NCI-H2081 treated with DMSO at 0.1 percent for 48 hours (cell line): ENCODE results near the gene TACR2.

ENCODE experiments used
- DNase-seq: peaks from one replicate; lab custom pipeline; 2025; lab: John Stamatoyannopoulos, UW

Gene TACR2

DNA sequence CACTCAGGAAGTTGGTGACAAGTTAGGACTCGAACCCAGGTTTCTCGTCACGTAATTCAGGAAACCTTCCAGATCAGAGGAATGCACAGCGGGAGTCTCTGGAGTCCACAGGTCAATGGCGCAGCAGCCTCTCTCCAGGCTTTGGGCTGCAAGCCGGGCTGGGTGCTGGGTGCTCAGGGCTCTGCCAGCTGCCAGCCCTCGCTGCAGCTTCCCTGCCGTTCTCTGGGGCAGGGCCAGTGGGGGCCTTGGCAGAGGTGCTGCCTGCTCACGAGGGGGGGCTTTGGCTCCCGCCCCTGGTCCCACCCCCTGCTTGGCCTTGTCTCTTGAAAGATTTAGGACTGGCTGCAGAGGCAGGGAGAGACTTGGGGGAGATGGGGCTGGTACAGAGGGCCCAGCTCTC, at the start of gene TACR2:
Gene TACR2 (minus strand): TSS at position 224 of the 400 bp plus-strand sequence. CDS start 595 bp downstream, outside the sequence.
- DNase-seq, result no peak

GRCh38 chr10:69466158-69466490, 49.4 kb upstream of the TACR2 start:
- no peak for DNase-seq

DNA sequence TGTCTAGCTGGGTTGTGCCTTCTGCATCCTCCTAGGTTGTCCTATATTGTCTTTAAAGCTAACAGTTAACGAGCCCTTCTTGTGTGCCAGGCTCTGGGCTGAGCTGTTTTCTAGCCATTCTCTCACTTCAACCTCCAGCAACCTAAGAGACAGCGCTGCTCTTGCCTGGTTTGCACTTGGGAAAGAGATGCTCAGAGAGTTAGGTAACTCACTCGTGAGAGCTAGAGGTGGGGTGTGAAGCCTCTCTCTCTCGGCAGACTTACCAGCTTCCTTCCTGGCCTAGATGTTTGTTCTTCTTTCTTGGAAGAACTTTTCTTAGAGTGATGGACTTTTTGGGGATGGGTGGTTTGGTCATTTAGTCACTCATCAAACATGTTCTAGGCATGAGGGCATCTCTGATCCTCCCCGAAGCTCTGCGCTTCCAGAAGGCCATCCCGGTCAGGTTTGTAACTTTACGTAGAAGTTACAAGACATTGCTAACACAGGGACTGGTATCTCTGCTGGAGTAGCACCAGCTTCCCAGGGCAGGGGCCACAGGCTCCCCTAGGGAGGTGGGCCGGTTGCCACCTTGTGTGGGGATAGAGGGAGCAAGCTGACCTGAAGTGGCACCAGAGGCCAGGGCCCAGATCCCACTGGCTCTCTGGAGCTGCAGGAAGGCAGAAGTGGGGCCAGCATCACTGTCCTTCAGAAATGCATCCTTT, 48.9 kb upstream of the TACR2 start:
- DNase-seq, result no peak

- no peak for DNase-seq
Observed at GRCh38 chr10:69464801-69465401, 48.2 kb upstream of the TACR2 start.

- no peak for DNase-seq
Observed at GRCh38 chr10:69464401-69464800, 47.7 kb upstream of the TACR2 start.

GRCh38 chr10:69463886-69464285, 47.2 kb upstream of the TACR2 start:
- no peak for DNase-seq

GRCh38 chr10:69461243-69462025, 44.7 kb upstream of the TACR2 start:
- DNase-seq, result no peak

DNA sequence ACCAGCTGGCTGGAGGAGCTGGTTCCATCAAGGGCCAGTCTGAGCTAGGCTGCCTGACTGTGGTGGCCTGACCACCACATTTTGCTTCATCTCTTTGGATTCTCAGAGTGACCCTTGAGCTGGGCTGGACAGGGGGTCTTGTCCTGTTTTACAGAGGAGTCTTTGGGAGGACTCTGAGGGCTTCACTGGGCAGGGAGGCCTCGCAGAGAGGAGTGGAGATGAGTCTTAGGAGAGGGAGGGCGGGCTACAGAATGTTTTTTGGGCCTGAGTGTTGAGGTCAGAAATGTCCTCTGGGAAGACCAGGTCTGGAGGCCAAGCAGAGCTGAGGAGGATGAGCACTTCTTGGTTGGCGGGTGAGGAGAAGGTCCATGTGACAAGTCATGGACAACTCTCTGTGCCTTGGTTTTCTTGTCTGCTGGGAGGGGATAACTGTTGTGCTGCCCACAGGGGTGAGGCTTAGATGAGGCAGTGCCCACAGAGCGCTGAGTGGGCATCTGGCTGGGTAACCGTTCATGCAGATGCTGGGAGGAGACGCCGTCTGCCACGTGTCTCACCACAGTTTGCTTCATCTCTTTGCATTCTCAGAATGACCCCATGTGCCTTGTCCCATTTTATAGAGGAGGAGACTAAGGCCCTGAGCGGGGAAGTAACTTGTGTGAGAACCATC, 44.0 kb upstream of the TACR2 start:
- no peak for DNase-seq

DNA sequence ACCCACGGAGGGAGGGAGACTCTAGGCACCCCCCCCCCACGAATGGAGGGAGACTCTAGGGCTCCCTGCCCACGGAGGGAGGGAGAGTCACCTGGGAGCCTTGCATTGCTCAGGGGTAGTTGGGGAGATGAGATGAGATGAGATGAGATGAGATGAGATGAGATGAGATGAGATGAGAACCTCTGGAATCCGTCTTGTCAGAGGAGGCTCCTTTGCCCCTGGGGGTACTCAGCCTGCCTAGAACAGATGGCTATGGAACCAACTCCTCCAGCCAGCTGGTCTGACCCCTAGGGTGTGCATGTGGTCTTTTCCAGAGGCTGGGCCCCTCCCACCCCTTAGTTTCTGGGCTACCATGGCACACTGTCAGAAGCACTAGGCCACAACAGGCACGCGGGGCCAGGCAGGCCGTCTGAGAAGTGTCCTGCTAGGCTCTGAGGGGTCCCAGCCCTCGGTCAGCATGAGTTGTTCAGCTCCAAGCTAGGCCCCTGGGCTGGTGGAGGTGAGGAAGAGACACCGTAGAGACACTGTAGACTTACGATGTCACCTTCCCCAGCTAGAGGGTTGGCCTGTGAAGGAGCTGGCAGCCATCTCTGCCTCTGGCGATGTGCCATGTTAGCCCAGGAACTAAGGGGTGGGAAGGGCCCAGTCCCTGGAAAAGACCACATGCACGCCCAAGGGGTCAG, 43.3 kb upstream of the TACR2 start:
- no peak for DNase-seq

GRCh38 chr10:69459101-69459790, 42.5 kb upstream of the TACR2 start:
- no peak for DNase-seq

- DNase-seq, result no peak
Observed at GRCh38 chr10:69458430-69459100, 41.8 kb upstream of the TACR2 start.

GRCh38 chr10:69457771-69458237, 41.1 kb upstream of the TACR2 start:
- DNase-seq, result no peak

GRCh38 chr10:69456880-69457693, 40.4 kb upstream of the TACR2 start:
- no peak for DNase-seq

DNA sequence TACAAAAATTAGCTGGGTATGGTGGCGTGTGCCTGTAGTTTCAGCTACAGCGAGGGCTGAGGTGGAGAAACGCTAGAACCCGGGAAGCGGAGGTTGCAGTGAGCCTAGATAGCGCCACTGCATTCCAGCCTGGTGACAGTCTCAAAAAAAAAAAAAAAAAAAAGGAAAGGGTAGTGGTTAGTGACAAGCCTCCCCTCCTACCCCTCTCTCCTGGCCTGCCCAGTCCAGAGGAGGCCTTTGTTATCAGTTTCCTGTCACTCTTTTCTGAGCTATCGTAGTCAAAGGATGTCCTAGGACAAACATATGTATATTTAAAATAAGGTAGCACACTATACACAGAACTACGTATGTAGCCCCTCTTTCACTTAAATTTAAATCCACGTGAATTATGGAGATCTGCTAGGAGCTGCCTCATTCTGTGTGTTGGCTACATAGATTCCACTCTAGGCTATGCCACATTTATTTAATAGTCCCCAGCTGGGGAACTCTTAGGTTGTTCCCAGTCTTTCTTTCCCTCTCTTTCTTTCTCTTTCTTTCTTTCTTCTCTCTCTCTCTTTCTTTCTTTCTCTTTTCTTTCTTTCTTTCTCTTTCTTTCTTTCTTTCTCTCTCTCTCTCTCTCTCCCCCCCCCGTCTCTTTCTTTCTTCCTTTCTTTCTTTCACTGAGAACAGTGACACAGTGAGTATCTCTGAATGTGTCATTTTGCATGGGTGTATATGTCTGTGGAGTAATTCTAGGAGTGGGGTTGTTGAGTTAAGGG, 38.5 kb upstream of the TACR2 start:
- DNase-seq, result no peak

GRCh38 chr10:69453795-69454194, 37.1 kb upstream of the TACR2 start:
- DNase-seq, result no peak

- DNase-seq, result no peak
Observed at GRCh38 chr10:69452676-69453415, 36.1 kb upstream of the TACR2 start.

DNA sequence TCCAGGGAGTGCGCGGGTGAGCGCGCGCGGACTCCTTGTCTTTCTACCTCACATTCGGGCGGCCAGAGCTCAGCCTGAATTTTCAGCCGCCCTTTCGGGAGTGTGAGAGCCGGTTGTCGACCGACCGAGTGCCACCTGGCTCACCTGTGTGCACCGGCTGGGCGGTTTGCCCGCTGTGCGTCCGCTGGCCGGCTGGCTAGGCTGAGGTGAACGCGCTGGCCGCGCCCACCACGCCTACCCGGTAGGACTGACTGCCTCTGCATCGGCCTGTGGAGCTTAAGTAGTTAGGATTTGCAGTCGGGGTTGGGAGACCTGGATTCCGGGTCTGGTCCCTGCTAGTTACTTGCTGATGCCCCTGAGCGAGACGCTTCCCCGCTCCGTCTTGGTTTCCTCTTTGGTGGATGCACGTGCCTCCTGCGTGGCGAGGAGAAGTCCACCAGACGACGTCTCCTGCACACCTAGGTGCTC, 35.1 kb upstream of the TACR2 start:
- no peak for DNase-seq

DNA sequence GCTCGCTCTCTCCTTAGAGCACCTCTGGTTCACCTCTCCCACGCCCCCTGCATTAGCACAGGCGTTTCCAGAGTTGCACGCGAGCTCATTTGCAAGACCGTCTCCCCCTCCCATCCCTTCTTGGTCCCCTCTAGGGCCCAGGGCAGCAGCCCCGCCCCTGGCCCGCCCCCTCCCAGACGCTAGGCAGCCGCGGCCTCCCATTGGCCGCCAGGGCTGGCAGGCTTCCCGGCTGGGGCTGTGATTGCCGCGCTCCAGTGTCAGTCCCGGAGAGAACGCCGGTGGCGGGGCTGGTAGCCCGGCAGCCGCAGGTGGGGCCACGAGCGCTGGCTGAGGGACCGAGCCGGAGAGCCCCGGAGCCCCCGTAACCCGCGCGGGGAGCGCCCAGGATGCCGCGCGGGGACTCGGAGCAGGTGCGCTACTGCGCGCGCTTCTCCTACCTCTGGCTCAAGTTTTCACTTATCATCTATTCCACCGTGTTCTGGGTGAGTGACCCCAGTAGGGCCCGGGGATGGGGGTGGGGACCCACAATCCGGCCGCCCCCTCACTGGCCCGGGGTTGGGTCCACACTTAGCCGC, 34.6 kb upstream of the TACR2 start, which contains the start of gene TSPAN15:
Gene TSPAN15 (plus strand): TSS at position 257 of the 575 bp plus-strand sequence. CDS start 130 bp downstream, at position 387.
- DNase-seq, result peak; percentile 75
